Peyer's patch (tissue), 4 donors: ENCODE measurements around the gene SUCLG2. TPM values are rescaled to one million over a fixed set of nuclear protein-coding genes. Genes with fewer than 3 reads are reported as not detected.

ENCODE experiments used
- DNase-seq, 3 donors: peaks; one replicate each; pipeline ENCODE4 v3.0.0-alpha.2; 2017 to 2019
- H3K27ac ChIP-seq, 4 donors: fragments of 200-600 bp; sonication (generic); one replicate each; pipeline ENCODE4 v1.5.1; 2016 to 2019
- H3K27me3 ChIP-seq, 2 donors: fragments of 200-600 bp; sonication (generic); one replicate each; pipeline ENCODE4 v1.5.1; 2019
- H3K36me3 ChIP-seq, 3 donors: fragments of 200-600 bp; sonication (generic); one replicate each; pipeline ENCODE4 v1.5.1; 2016 to 2019
- H3K4me1 ChIP-seq, 4 donors: fragments of 200-600 bp; sonication (generic); one replicate each; pipeline ENCODE4 v1.5.1; 2016 to 2019
- H3K4me3 ChIP-seq, 4 donors: fragments of 200-600 bp; sonication (generic); 1 replicate in 3 of 4; 2 replicates in 1 of 4; pipeline ENCODE4 v1.5.1; 2016 to 2019; ENCODE audit warnings: mild to moderate bottlenecking in 1 of 4
- H3K9me3 ChIP-seq, 4 donors: fragments of 200-600 bp; sonication (generic); one replicate each; pipeline ENCODE4 v1.5.1; 2016 to 2019; ENCODE audit warnings: mild to moderate bottlenecking in 1 of 4
- CTCF ChIP-seq, 6 experiments: fragments of 450-650 bp in 4 of 6; fragments of 200-600 bp in 2 of 6; sonication (generic) in 1 of 6; IDR thresholded peaks; one replicate each; pipeline ENCODE4 v1.5.1; 2017 to 2019; ENCODE audit warnings: antibody characterized with exemption in 6 of 6, mild to moderate bottlenecking in 3 of 6, moderate library complexity in 1 of 6
- POLR2A ChIP-seq, 2 donors: fragments of 450-650 bp; IDR thresholded peaks; one replicate each; pipeline ENCODE4 v1.5.1; 2017; ENCODE audit warnings: antibody characterized with exemption in 2 of 2, mild to moderate bottlenecking in 2 of 2, moderate library complexity in 2 of 2
- total RNA-seq, 4 donors: library from RNA; depleted of rRNA; stranded (reverse); fragments of >200 nt; gene quantifications; one replicate each; pipeline ENCODE4 v1.1.0, GENCODE V29; 2016

The SUCLG2 gene
- total RNA-seq, 4 donors from 2014 or later: 99.0 to 116 (median 103) TPM

GRCh38 chr3:67649681-67650080, 4.7 kb downstream of the SUCLG2 start:
- Histone ChIP-seq H3K27ac (no peak overlapping the region), H3K27me3 (no peaks in the 10 kb centered on the region), H3K4me1 (peaks cover 0 to 59% (median 10%) of the 10 kb centered on the region in 4 donors), H3K4me3 (no peak overlapping the region), H3K36me3 (no peaks in the 10 kb centered on the region), H3K9me3 (no peaks in the 10 kb centered on the region)
- no peak for DNase-seq
- TF ChIP-seq POLR2A (IDR thresholded peaks at IDR 0.05) (no peak), CTCF (IDR thresholded peaks at IDR 0.05) (no peak)

- no peak for DNase-seq
- H3K36me3 ChIP-seq: peaks cover 0 to 2% (median 0%) of the 10 kb centered on the region in 3 donors
- H3K4me1 ChIP-seq: peaks cover 0 to 59% (median 10%) of the 10 kb centered on the region in 4 donors
- no peak overlapping the region for H3K4me3 ChIP-seq
- H3K27ac ChIP-seq: peak overlapping the region in 1 of 4 donors; percentile 55
- TF ChIP-seq CTCF (IDR thresholded peaks at IDR 0.05): no peak
- TF ChIP-seq POLR2A (IDR thresholded peaks at IDR 0.05): no peak
- H3K27me3 ChIP-seq: no peaks in the 10 kb centered on the region
- H3K9me3 ChIP-seq: no peaks in the 10 kb centered on the region
These were observed 5.7 kb downstream of the SUCLG2 start for GRCh38 chr3:67648701-67649100.

- H3K27ac ChIP-seq: peak overlapping the region in 1 of 4 donors; percentile 55
- no peak for DNase-seq
- H3K4me1 ChIP-seq: peaks cover 0 to 54% (median 9%) of the 10 kb centered on the region in 4 donors
These were observed 6.2 kb downstream of the SUCLG2 start for GRCh38 chr3:67648229-67648628.

GRCh38 chr3:67647390-67647878, 7.0 kb downstream of the SUCLG2 start:
- peaks cover 0 to 48% (median 5%) of the 10 kb centered on the region in 4 donors for H3K4me1 ChIP-seq

More at GRCh38 chr3:67648229-67648628, 6.2 kb downstream of the SUCLG2 start:
- TF ChIP-seq POLR2A (IDR thresholded peaks at IDR 0.05) (no peak), CTCF (IDR thresholded peaks at IDR 0.05) (no peak)
- H3K27me3 ChIP-seq: no peaks in the 10 kb centered on the region
- H3K36me3 ChIP-seq: peaks cover 0 to 5% (median 0%) of the 10 kb centered on the region in 3 donors
- H3K4me3 ChIP-seq: no peak overlapping the region
- no peaks in the 10 kb centered on the region for H3K9me3 ChIP-seq

GRCh38 chr3:67646586-67647234, 7.7 kb downstream of the SUCLG2 start:
- Histone ChIP-seq H3K4me3 (no peak overlapping the region), H3K9me3 (no peaks in the 10 kb centered on the region), H3K27me3 (no peaks in the 10 kb centered on the region), H3K27ac (no peak overlapping the region), H3K4me1 (peaks cover 0 to 48% (median 5%) of the 10 kb centered on the region in 4 donors), H3K36me3 (peaks cover 0 to 7% (median 0%) of the 10 kb centered on the region in 3 donors)
- TF ChIP-seq POLR2A (IDR thresholded peaks at IDR 0.05) (no peak), CTCF (IDR thresholded peaks at IDR 0.05) (no peak)
- DNase-seq: no peak

More at GRCh38 chr3:67647390-67647878, 7.0 kb downstream of the SUCLG2 start:
- H3K9me3 ChIP-seq: no peaks in the 10 kb centered on the region
- peak in 2 of 3 donors; percentile 54 to 56 for DNase-seq
- no peak for TF ChIP-seq POLR2A (IDR thresholded peaks at IDR 0.05)
- H3K27ac ChIP-seq: peak overlapping the region in 1 of 4 donors; percentile 55
- no peak overlapping the region for H3K4me3 ChIP-seq
- H3K27me3 ChIP-seq: no peaks in the 10 kb centered on the region
- H3K36me3 ChIP-seq: peaks cover 0 to 7% (median 0%) of the 10 kb centered on the region in 3 donors

GRCh38 chr3:67644827-67645226, 9.6 kb downstream of the SUCLG2 start:
- no peak for DNase-seq
- Histone ChIP-seq H3K4me3 (no peak overlapping the region), H3K4me1 (peaks cover 0 to 33% (median 5%) of the 10 kb centered on the region in 4 donors), H3K9me3 (no peaks in the 10 kb centered on the region), H3K36me3 (peaks cover 0 to 7% (median 0%) of the 10 kb centered on the region in 3 donors), H3K27me3 (no peaks in the 10 kb centered on the region), H3K27ac (no peak overlapping the region)
- no peak for TF ChIP-seq CTCF (IDR thresholded peaks at IDR 0.05)
- no peak for TF ChIP-seq POLR2A (IDR thresholded peaks at IDR 0.05)
